ENCODE results near the gene ZNF367. TPM values are rescaled to one million over a fixed set of nuclear protein-coding genes. Genes with fewer than 3 reads are reported as not detected.

ZNF367 gene
- total and polyA plus RNA-seq, 8 donors = 0.58 to 9.8 (median 1.8) TPM; not detected in 1

Other genes starting within 250 kb of the ZNF367 start
- gene HSD17B3, start 116.2 kb downstream of the ZNF367 start, total RNA-seq = under 1 TPM in 1 of 5 donors, not detected in 4; 0.55 TPM
- gene HSD17B3, start 116.2 kb downstream of the ZNF367 start, polyA plus RNA-seq = 1 to 10 TPM; 1.1 to 4.6 (median 3.0) TPM
- 10 to 100 TPM; 13.8 to 43.3 (median 20.7) TPM for gene SLC35D2, start 34.7 kb downstream of the ZNF367 start, total RNA-seq
- 10 to 100 TPM; 21.5 to 42.0 (median 23.3) TPM for gene SLC35D2, start 34.7 kb downstream of the ZNF367 start, polyA plus RNA-seq
- 10 to 100 TPM in 2 of 5 donors, 1 to 10 TPM in 2, under 1 TPM in 1; 0.58 to 45.1 (median 9.2) TPM for gene HABP4, start 31.8 kb upstream of the ZNF367 start, total RNA-seq
- 10 to 100 TPM in 2 of 3 donors, 1 to 10 TPM in 1; 9.6 to 13.2 (median 10.2) TPM for gene HABP4, start 31.8 kb upstream of the ZNF367 start, polyA plus RNA-seq
- 10 to 100 TPM in 4 of 5 donors, 1 to 10 TPM in 1; 9.3 to 31.9 (median 17.4) TPM for gene CDC14B, start 201.5 kb upstream of the ZNF367 start, total RNA-seq
- 10 to 100 TPM in 2 of 3 donors, 1 to 10 TPM in 1; 4.1 to 17.0 (median 11.1) TPM for gene CDC14B, start 201.5 kb upstream of the ZNF367 start, polyA plus RNA-seq
- gene PRXL2C, start 236.9 kb upstream of the ZNF367 start, total RNA-seq = 10 to 100 TPM in 3 of 5 donors, 1 to 10 TPM in 2; 6.8 to 35.0 (median 11.6) TPM
- gene PRXL2C, start 236.9 kb upstream of the ZNF367 start, polyA plus RNA-seq = 1 to 10 TPM; 5.6 to 6.6 (median 6.1) TPM